ENCODE measurements around the gene CD19. TPM values are rescaled to one million over a fixed set of nuclear protein-coding genes. Genes with fewer than 3 reads are reported as not detected.

CD19 gene
- total RNA-seq, 2 experiments from 2014 or later: 1.1 to 1.3 TPM

GRCh38 chr16:28982949-28983348 lies 51.2 kb downstream of the CD19 start:
- peaks cover 34% of the 10 kb centered on the region for H3K4me1 Mint-ChIP-seq (ENCODE audit: low read depth)
- no peak overlapping the region for H3K4me3 Mint-ChIP-seq
- peak overlapping the region; percentile 18 for H3K27ac Mint-ChIP-seq
- ChIA-PET POLR2A (interaction anchor here (1.0 to 12.0 kb wide), 3 partner anchors 8 to 39 kb away, joined by 3 to 97 read pairs (median 80); partner anchors contain the start of gene SPNS1), CTCF (interaction anchor here (1.6 to 4.1 kb wide), 3 partner anchors 9 to 47 kb away, joined by 9 to 20 read pairs (median 17); partner anchors contain the start of gene SPNS1)
- intact Hi-C loops (cut with micrococcal nuclease): no loop called here
- H3K9me3 Mint-ChIP-seq: peaks cover 13% of the 10 kb centered on the region
- no peak for DNase-seq
- ATAC-seq: no peak
- TF ChIP-seq CTCF (IDR thresholded peaks at IDR 0.05): no peak
- H3K36me3 Mint-ChIP-seq (ENCODE audit: low read depth): peaks cover 67% of the 10 kb centered on the region
- no peaks in the 10 kb centered on the region for H3K27me3 Mint-ChIP-seq

DNA sequence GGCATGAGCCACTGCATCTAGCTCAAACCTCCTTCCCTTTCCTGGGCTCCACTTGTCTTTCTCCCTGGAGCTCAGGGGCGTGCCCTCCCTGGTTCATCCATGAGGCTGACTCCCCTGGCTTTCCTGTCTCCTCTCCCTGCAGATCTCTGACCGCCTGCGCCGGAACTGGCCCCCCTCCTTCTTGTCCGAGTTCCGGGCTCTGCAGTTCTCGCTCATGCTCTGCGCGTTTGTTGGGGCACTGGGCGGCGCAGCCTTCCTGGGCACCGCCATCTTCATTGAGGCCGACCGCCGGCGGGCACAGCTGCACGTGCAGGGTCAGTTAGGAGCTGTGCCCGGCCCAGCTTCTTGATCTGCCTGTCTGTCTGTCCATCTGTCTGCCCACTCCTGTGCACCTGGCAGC lies 51.9 kb downstream of the CD19 start:
- Mint-ChIP-seq H3K4me3 (peak overlapping the region; percentile 94), H3K27me3 (no peaks in the 10 kb centered on the region), H3K27ac (peak overlapping the region; percentile 79), H3K4me1 (ENCODE audit: low read depth) (peaks cover 32% of the 10 kb centered on the region), H3K9me3 (peaks cover 13% of the 10 kb centered on the region), H3K36me3 (ENCODE audit: low read depth) (peaks cover 69% of the 10 kb centered on the region)
- no peak for ATAC-seq
- ChIA-PET CTCF (interaction anchor here (1.3 to 4.1 kb wide), 4 partner anchors 10 to 46 kb away, joined by 4 to 20 read pairs (median 13); partner anchors contain the start of gene SPNS1), POLR2A (interaction anchor here (8.6 to 12.0 kb wide), 2 partner anchors 9 to 39 kb away, joined by 80 to 97 read pairs; partner anchors contain the start of gene SPNS1)
- DNase-seq: no peak
- intact Hi-C loops (cut with micrococcal nuclease): no loop called here
- no peak for TF ChIP-seq CTCF (IDR thresholded peaks at IDR 0.05)

GRCh38 chr16:28984091-28984490 lies 52.3 kb downstream of the CD19 start:
- intact Hi-C loops (cut with micrococcal nuclease): no loop called here
- Mint-ChIP-seq H3K27ac (peak overlapping the region; percentile 79), H3K4me3 (peak overlapping the region; percentile 94), H3K36me3 (ENCODE audit: low read depth) (peaks cover 73% of the 10 kb centered on the region), H3K4me1 (ENCODE audit: low read depth) (peaks cover 36% of the 10 kb centered on the region), H3K27me3 (no peaks in the 10 kb centered on the region), H3K9me3 (peaks cover 13% of the 10 kb centered on the region)
- TF ChIP-seq CTCF (IDR thresholded peaks at IDR 0.05): no peak
- ChIA-PET POLR2A (interaction anchor here (1.2 to 12.0 kb wide), 3 partner anchors 9 to 47 kb away, joined by 5 to 97 read pairs (median 80); partner anchors contain the start of gene SPNS1), CTCF (interaction anchor here (1.1 to 4.1 kb wide), 4 partner anchors 10 to 46 kb away, joined by 3 to 20 read pairs (median 10); partner anchors contain the start of gene SPNS1)
- ATAC-seq (no peak), DNase-seq (no peak)

DNA sequence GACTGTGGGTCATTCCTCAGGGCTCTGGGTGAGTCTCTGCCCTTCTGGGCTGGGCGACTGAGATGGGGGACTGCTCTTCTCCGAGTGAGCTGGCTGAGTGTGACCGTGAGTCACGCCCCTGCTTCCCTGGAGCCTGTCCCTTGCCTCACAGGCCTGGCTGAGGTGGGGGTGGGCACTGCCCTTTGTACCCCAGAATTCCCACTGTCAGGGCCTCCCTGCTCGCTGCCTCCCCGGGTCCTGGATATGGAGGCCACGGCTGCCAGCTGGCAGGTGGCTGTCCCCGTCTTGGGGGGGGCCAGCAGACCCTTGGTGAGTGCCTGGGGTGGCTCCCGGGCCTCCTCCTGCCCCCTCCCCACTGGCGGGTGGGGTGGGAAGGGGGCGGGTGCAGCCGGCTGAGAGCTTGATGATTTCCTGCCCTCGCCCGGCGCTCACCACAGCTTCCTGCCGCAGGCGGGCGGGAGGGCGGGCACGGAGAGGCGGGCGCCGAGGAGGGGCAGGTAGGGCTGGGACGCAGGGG lies 52.9 kb downstream of the CD19 start, which contains the start of gene LAT:
TSS of gene LAT (plus strand) at position 434 of the 517 bp plus-strand sequence. CDS start 366 bp downstream, outside the sequence.
- Mint-ChIP-seq H3K9me3 (peaks cover 13% of the 10 kb centered on the region), H3K36me3 (ENCODE audit: low read depth) (peaks cover 78% of the 10 kb centered on the region), H3K4me1 (ENCODE audit: low read depth) (peaks cover 42% of the 10 kb centered on the region), H3K27ac (peak within 1 kb of the TSS; percentile 96), H3K4me3 (peak within 1 kb of the TSS; percentile 94), H3K27me3 (no peaks in the 10 kb centered on the region)
- intact Hi-C loops (cut with micrococcal nuclease): loop anchor here (5.0 kb wide), 1 partner anchor 43 kb away; no protein-coding TSS in a partner anchor
- ATAC-seq: peak; percentile 64
- ChIA-PET CTCF (interaction anchor here (1.1 to 3.4 kb wide), 4 partner anchors 11 to 138 kb away, joined by 3 to 20 read pairs (median 4); partner anchors contain the start of gene SPNS1), POLR2A (interaction anchor here (1.0 to 12.0 kb wide), 6 partner anchors 10 to 47 kb away, joined by 3 to 97 read pairs (median 6); partner anchors contain the start of genes NFATC2IP and SPNS1)
- TF ChIP-seq CTCF (IDR thresholded peaks at IDR 0.05): no peak
- peak; percentile 84 for DNase-seq
